Measurements from ENCODE around the gene ZNF282. TPM values are rescaled to one million over a fixed set of nuclear protein-coding genes. Genes with fewer than 3 reads are reported as not detected.

ZNF282 gene
- total and polyA plus RNA-seq, 9 of the 15 experiments (the other 6 are each of a cell fraction or from before 2014, with no cell fraction given): 0.76 to 58.6 (median 17.4) TPM

DNA sequence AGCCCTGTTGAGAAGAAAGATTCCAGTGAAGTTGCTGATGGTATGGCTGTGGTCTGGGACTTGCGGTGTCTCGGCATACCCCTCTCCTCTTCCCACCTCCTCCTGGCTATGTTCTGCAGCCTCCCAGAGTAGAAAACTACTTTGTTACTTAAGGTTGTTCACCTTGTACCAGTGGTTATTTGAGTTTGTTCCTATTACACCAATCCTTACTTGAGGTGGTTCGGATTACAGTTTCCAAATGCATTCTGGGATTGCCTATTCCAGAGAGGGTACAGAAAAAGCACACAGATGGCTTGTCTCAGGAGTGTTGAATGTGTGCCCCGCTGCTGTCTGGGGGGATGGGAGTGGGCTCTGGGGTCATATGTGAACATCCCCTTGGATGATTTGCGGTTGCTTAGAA, 59.8 kb downstream of the ZNF282 start (continued):
- TF ChIP-seq MCM2 (IDR thresholded peaks at IDR 0.05; ENCODE audit: low read depth) (no peak), TOE1 (IDR thresholded peaks at IDR 0.05; ENCODE audit: borderline replicate concordance) (no peak), TOE1 (CRISPR knock-in tag; IDR thresholded peaks at IDR 0.05; ENCODE audit: borderline replicate concordance, low read depth) (no peak), EWSR1 (IDR thresholded peaks at IDR 0.05; ENCODE audit: borderline replicate concordance, low read depth, partially characterized antibody) (no peak), EP300 (IDR thresholded peaks at IDR 0.05; ENCODE audit: low read length) (no peak), MTA3 (IDR thresholded peaks at IDR 0.05; ENCODE audit: borderline replicate concordance) (no peak), ZNF408 (CRISPR knock-in tag; IDR thresholded peaks at IDR 0.05; ENCODE audit: low read depth) (no peak), SMARCA4 (IDR thresholded peaks at IDR 0.05) (no peak), SMARCB1 (IDR thresholded peaks at IDR 0.05; ENCODE audit: insufficient read length, low read depth) (no peak), ZBED1 (IDR thresholded peaks at IDR 0.05) (no peak)
- TF ChIP-seq, protein P1, sequence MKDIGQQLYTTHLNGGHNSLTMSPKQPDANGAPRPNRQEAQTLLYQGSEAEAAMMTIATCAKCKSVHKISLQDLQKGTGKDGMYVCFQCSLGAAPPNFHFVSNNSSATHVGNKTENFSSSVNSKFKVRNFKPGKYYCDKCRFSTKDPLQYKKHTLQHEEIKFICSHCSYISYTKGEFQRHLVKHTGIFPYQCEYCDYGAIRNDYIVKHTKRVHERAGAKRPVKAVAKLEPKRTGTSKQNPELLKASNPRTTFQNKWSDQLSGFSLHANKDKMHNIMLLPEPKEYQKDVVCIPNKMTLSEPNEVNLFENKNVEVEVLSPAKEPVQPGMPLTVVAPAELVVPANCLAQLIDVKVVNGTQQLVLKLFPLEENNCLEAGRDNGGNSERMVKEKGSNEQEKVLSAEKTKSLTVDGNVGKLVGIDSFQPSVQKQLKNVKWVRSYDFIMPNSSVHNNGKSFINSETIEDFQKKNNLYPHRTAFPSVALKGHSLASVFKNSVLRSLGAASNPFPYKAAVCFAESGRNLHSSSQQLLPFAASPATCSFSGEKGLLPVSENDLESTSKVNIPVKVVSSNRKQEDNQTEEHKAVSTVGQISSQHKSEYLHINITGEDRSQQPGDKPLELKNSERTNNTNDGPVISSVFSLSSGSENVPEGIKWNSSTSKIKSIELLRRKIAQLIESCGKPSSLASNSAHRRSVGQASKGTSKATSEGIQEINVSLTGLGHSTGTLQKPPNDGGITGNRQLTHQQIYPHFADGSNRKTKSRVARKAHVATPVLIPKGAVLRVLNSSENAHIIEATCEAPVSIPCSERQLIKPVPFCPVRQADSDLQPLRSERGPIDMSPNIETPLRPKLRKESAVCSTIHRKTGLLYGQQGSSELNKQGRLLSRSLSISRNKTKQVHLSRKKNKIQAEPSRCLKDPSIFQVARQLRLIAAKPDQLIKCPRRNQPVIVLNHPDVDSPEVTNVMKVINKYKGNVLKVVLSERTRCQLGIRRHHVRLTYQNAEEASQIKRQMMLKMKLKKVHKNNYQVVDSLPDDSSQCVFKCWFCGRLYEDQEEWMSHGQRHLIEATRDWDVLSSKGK (CRISPR knock-in tag; IDR thresholded peaks at IDR 0.05): no peak
